NOMO-1 (cell line): Measurements from ENCODE around the gene NEDD4L.
"Not testable (repeated sequence)": the region's sequence is repeated elsewhere in the genome, so short reads cannot be mapped to it uniquely, and the experiment has no call there.

Experiments used
- DNase-seq, 2 experiments: peaks; one replicate each; lab custom pipeline; 2025; ENCODE audit not compliant: unreplicated experiment in 2 of 2; lab: John Stamatoyannopoulos, UW

Gene NEDD4L

DNA sequence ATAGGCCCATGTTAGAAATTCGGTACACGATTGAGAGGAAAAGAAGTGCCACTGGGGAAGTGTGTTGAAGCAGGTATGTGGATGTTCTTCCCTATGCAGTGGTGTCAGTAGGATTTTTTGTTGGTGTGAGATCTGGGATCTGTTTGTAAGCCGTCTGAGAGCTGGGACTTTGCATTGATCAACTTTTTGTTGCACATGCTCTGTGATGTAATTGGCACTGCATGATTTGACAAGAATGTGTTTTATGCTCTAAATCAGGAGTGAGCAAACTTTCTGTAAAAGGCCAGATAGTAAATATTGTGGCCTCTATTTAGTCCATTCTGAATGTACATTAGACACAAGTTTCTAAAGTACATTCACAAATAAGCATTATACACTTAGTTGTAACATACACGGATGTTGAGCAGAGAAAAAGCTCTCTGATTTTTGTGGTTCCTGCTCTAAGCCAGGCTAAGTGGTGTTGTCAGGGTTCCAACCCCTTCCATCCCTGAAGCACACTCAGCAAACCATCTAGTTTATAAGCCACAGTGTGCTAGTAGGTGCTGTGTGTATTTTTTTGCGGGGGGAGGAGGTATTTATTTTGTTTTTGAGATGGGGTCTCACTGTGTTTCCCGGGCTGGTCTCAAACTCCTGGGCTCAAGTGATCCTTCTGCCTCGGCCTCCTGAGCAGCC lies 235.6 kb downstream of the NEDD4L start:
- no peak for DNase-seq

DNA sequence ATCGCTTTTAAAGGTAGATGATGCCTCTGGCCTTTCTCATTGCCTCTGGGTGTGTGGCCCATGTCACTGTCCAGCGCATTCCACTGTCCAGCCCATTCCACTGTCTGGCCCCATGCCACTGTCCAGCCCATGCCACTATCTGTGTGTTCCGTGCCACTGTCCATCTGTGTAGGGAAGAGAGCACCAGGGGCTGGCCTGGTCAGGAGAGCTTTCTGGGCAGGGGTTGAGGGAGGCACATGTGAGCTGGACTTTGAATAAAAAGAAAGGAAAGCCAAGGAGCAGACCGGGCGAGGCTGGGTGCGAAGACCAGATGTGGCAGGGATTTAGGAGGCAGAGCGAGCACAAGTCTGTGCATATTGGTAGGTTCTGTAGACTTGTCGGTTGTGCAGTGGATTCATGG lies 236.2 kb downstream of the NEDD4L start:
- no peak for DNase-seq

DNA sequence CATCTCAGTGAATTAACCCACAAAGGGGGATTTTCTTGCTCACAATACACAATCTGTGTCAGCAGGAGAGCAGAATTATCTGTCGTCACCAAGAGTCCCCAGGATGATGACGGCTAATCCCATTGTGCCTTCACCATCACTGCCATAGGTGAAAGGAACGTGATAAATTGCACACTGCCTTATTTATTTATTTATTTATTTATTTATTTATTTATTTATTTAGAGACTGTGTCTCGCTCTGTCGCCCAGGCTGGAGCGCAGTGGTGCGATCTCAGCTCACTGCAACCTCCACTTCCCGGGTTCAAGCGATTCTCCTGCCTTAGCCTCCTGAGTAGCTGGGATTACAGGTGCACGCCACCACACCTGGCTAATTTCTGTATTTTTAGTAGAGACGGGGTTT lies 238.8 kb downstream of the NEDD4L start:
- not testable (repeated sequence) for DNase-seq

DNA sequence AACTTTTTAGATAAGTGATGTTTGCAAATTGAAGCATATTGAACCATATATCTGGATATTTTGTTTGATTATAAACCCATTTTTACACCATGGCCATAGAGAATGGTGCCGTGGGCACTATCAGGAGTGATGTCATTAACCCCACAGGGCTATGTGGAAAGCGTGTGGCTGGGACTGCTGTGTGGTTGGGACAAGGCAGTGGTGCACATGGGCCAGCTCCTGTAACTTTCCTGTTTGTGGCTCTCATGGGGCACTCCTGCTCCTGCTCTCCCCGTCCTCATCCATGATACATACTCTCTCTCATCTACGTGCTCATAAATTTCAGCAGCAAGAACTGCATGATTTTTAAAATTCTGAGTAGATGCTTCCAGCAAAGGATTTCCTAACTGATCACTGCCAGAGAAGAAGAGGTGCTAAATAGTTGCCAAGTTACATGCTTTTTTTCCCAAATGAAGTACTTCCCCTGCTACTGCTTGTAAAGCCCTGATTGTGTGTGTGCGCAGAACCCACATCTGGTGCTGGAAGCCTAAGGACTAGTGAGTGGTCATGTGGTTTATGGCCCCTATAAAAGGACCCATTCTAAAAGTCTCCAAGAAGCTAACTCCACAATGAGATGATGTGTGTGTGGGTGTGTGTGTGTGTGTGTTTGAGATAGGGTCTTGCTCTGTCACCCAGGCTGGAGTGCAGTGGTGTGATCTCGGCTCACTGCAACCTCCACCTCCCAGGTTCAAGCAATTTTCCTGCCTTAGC lies 240.8 kb downstream of the NEDD4L start:
- DNase-seq, result no peak

DNA sequence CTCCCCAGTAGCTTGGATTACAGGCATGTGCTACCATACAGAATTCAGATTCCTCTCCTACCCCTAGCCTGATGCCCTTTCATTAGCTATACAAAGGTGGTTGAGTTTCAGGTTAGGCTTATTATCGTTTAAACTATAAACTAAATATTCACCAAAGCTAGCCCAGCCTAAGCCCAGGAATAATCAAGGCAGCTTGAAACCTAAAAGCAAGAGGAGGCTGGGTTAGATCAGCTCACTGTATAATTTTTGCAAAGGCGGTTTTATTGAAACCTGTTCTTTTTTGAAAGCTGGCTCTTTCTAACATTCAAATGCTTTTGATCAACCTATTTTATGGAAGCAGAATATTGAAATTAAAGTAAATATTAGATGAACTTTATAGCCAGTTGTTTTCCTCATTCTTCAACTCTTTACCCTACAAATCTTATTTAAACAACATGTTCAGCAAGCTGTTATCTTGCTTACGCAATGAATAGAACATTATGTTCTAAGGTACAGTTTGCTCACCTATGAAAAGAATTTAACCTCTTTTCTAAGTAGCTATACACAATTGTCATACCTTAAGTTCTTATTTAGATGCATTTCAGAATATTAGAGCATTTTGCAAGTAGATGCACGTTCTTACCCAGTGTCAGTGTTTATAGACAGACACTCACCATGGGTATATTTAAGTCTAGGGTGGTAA lies 241.6 kb downstream of the NEDD4L start:
- no peak for DNase-seq

DNA sequence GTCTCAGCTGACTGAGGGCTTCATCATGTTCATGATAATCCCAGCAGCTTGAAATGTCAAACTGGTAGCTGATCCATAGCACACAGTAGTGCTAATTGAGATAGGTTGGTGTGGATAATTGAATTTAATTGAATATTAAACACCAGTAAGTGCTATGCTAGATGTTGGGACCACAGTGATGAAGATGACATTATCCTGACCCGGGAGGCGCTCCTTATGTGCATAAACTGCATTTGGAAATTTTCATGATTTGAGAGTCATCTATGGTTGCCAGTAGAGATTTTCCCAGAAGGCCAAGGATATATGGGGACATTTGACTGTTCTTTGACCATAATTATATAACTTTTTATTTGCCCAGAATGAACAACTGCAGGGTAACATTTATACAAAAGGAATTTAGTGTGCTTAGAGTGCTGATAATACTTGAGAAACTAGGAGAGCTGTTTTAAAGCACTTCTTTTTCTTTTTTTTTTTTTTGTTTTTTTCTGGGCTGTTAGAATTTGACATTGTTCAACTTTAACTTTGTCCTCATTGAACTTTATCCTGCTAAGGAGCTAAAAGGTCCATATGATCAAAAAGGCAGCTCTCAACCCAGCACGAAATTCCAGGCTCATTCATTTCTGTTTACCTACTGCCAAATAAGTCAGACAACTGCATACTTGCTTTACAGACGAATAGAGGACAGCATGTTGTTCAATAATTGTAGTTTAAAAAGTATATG lies 242.8 kb downstream of the NEDD4L start:
- DNase-seq, result no peak

DNA sequence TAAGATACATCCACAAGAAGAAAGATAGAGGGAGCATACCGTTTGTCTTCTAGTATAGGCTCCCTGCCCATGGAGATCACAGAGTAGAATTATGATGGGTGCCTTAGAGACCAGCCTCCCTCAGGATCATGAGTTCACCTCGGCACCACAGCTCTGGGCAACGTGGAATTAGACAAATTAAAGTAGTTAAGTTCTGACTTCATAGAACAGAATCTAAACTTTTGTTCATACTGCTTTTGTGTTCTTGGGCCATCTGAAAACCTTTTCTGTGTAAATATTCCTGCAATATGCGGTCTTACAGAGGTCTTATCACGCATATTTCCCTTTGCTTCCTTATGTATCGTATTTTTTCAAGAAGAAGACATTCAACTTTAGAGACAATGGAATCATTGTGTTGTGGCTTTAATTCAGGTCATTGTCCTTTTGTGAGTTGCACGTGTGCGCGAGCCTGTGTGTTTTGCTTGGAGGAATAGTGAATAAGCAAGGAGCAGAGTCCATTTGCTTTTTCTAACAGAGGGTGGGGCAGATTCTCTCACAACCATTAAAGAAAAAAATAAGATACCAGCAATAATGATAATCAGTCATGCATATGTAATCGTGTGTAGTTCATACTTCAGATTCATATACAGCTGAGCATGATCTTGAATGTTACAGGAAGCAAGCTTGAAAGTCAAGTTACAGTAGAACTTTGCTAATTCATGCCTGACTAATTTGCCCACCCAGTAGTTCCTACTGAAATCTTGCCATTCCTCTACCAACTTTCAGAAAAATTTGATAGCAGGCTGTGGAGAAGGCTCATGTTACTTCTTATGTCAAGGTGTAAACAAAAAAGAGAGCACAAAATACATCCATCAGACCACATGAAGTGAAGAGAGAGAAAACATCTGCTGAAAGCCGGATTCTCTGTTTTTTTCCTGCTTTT lies 243.6 kb downstream of the NEDD4L start:
- DNase-seq, result no peak

DNA sequence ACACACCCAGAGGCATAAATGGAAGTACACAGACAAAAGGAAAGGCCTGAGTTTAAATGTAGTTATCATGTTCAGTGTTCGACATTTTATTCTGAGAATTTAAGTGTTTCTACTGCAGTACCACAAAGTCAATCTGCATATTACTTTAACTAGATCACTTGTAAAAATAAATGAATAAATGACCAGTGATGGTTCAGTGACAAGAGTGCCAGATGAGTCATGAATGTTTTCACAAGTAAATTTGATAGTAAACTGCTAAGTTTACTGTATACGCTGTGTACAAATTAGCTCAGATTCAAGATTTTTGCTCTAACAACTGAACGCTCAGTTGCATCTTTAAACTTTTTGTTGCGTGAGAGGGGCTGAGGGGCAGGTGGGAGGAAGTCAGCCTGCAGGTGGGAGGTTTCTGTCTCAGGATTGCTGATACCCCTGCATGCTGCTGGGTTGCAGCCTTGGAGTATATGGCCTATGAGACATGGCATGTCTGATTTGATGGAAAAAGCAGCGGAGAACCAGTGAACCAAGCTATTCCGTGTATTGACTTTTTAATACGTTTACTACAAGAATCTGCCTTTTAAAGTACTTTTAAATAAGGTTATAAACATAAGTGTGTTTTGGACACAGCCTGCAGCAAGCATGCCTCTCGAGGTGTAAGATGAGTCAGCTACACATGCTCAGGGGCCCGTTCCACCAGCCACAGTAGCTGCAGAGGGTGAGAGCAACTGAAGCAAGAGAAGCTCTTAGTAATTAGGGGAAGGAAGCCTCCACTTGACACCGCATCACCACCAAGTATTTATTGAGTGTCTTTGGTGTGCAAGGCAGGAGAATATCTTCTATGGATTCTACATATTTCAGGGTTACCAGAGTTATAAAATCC lies 245.1 kb downstream of the NEDD4L start:
- DNase-seq, result peak; percentile 29 to 33

DNA sequence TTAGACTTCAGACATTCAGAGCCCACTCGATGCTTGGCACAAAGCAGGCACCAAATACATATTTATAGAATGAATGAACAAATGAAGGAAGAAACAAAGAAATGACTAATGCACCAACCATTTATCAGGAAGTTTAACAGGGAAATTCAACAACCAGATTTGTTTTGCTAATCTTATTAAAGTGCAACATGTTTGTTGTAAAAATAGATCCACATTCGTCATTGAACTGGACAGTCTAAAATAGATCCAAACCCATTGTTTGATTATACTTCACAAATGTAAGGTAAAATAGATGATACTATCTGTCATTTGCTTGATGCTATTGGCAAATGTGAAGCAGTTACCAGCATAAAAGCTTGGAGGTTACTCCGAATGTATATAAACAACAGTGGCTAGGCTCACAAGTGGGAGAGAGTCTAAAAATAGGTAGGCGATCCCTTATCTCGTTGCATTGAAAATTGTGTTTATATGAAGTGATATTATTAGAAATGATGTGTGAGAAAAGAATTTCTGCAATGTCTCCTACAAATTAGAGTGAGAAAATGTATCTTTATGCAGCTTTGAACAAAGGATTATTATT lies 246.2 kb downstream of the NEDD4L start:
- no peak for DNase-seq

DNA sequence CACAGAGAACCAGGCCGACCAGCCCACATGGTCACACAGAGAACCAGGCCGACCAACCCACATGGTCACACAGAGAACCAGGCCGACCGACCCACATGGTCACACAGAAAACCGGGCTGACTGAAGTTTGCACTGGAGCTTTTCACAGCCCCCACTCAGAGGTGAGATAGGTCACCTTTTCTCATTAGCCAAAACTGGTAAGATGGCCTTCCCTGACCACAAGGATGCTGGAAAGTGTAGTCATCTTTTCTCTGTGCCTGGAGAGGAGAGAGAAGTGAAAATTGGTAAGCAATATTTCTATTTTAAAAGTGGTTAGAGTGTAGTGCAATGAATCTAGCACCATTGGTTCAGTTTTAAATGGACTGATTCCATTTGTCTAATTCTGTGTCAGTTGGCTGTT lies 247.1 kb downstream of the NEDD4L start:
- no peak for DNase-seq

DNA sequence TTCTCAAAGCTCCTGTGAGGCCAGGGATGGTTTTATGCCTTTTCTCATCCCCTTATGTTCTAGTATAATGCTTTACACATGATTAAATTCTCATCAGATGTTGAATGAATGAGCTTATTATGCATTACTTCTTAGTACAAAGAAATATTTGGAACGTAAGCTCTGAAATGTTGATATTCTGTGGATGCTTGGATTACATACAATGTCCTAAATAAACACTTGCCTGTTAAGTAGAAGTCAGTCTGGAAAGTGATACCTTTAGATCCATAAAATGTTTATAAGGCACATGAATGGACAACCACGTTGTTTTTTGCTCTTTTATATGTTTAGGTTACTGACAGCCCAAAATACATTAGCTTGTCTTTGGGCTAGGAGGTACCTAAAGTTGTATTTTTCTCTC lies 248.6 kb downstream of the NEDD4L start:
- no peak for DNase-seq

DNA sequence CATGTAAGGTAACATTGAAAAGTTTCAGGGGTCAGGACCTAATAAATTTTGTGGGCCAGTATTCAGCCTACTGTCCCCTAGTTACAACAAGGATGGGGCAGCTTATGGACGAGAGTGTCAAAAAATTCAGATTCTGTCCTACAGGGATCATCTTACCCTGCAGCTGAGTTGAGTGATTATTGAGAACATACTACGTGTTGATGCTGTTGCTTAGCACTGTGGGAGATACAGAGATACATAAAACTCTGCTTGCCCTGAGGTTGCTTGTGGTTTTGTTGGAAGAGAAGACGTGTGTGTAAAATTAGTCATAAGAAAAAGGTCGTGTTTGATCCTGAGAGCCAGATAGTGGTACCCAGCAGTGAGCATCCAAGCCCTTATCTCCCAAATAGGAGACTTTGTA lies 253.2 kb downstream of the NEDD4L start:
- DNase-seq, result no peak

DNA sequence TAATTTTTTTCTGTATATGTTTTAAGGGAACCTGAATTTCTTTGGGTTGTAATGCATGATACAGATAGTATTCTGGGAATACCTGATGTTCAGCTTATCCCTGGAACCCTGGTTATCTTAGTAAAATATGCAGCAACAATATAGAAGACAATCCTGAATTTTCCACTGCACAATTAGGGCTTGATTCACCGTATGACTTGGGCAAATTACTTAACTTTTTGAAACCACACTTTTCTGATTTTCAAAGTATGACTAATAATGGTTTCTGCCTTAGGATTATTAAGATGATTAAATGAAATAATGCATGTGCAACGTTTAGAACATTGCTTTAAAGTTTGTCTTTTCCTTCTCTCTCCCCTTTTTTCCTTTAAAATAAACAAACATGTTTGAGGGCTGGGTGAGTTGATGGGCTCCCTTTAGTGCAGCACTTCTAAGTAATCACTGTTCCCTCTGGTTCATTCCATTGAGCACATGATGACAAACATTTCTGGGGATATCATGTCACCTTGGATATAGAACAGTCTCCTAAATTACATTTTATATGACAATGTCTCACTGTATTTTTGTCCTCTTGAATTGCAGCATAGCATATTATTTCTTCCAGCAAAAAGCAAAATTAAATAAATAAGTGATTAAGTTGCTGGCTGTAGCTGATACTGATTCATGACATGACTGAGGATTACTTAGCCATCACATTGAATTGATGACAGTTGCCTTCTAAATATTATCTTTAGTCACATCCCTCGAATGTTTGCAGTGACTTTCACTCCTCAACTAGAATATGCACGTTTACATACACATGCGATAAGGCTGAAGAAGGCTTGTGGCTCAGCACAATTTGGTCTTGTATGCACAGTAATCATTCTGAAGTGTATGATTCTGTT lies 254.5 kb downstream of the NEDD4L start:
- no peak for DNase-seq

DNA sequence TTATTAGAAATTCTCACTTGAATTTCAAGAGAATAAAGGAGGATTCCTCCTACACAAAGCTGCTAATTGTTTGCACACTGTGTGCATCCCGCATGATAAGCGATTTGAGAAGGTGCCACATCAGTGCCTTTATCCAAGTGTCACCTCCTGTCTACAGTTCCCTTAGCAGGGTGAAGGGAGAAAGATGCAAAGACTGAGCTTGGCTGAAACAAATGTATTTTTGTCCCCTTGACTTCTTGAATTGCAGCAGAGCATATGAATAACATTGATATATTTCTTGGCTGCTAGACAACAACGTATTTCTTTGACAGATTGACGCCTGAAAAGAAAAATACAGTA lies 255.1 kb downstream of the NEDD4L start:
- DNase-seq, result no peak

DNA sequence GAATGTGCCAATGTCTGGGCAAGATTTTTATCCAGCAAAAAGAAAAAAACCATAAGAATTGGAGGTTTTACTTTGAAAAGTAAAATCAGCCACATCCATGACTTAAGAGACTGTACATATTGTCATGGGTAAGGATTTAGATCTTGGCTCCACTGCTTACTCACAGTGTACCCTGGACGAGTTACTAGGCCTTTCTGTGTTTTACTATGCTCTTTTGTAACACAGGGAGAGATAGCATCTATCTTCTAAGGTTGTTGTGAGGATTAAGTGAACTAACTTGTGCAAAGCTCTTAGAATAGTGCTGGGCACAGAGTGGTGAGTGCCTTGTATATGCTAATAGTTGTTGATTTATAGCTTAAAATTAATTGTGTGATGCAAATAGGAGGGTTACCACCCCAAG lies 255.9 kb downstream of the NEDD4L start:
- no peak for DNase-seq

DNA sequence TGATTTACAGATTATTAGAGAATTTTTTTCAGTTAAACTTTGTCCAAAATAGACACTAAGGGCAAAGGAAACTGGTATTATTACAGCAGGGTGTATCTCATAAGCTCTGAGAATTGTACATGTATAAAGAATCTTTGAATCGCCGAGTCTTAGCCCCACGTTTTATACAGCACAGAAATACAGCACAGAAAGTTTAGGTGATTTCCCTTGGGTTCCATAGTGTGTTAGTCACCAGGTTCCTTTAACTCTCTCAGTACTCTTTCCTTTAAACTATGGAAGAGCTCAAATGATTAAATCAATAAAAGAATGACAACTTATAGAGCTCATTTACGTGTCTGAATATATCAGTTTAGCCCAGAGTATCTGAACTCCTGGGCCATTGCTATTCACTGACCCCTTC lies 256.8 kb downstream of the NEDD4L start:
- DNase-seq, result no peak

DNA sequence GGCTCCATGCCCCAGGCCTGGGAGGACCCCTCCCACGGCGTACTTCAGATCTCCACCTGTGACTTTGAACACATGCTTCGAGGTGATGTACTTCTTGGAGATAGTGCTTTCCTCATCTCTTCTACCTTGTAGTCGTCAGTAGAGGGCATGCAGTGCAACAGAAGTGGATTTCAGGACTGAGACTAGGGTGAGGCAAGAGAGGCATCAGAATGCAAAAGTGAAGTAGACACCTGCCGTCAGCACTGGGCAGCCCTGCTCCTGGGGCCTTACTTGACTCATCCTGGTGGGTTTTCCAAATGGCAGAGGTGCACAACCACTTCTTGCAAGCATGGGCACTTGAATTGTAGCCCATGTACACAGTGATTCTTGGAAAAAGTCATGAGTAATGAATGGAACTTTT lies 258.8 kb downstream of the NEDD4L start:
- no peak for DNase-seq

DNA sequence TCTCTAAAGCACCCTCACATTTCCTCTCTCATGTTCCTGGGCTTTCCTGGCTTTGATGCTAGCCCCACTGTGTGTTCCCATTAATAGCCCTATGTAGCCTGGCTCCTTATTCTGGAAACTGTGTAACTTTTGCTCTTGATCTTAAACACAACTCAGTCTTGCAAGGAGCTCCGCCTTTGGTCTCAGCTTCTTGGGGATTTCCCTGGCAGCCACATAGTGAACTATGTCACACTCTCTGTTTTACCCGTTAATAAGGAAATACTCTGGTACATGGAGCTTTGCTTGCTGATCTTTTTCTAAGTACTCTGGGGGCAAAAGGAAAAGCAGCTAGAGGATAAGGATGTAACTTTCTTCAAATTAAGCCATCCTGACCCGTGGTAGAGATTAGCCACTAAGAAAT lies 259.3 kb downstream of the NEDD4L start:
- DNase-seq, result no peak
